GM18498 (cell line): ENCODE data around the gene ACADS.

Source experiments
- ATAC-seq: cut with Tn5 transposase; IDR thresholded peaks from one replicate; pipeline ENCODE4 v1.9.1; 2021; ENCODE audit warnings: mild to moderate bottlenecking, moderate library complexity; ENCODE audit not compliant: unreplicated experiment

Gene ACADS

DNA sequence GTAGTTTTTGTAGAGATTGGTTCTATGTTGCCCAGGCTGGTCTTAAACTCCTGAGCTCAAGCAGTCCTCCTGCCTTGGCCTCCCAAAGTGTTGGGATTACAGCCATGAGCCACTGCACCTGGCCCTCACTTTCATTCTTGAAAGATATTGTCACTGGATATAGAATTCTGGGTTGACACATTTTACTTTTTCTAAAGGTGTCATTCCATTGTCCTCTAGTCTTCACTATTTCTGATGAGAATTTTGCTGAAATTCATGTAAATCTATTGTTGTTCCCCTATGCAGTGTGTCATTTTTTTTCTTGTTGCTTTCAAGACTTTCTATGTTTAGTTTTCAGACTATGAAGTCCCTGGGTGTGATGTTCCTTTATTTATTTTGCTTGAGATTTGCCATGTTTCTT, 29.2 kb downstream of the ACADS start:
- no peak for ATAC-seq

DNA sequence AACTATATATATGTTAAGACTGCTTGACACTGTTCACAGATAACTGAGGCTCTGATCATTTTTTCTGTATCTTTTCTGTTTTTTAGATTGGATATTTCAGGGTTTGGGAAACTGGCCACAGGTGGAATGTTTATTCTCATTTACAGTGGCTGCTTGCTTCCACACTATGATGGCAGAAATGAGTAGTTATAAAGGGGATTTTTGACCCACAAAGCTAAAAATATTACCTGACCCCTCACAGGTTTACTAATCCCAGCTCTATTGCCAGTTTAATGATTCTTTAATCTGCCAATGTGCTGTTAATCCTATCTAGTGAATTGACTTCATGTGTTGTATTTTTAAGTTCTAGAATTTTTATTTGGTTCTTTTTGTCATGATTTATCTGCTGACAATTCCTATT, 29.6 kb downstream of the ACADS start:
- no peak for ATAC-seq

DNA sequence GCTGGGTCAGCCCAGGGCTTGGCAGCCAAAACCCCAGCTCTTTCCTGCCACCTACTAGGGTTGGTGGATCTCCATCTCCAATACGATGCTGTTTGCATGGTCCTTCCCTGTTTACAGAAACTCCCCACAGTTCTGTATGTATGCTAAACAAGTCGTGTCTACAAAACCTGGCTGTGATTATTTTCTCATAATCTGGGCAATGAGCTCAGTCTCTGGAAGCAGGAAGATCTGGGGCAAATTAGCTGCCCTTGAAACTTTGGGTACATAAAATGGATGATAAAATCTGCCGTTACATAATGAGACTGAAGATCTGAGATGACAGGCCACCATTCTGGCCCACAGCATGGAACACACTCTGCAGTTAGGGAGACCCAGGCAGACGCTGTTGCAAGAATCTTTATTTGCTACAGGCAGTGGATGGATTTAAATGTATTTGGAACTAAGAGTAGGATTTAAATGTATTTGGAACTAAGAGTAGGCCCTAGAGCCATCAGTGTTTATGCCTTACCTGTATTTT, 31.7 kb downstream of the ACADS start:
- ATAC-seq: no peak

DNA sequence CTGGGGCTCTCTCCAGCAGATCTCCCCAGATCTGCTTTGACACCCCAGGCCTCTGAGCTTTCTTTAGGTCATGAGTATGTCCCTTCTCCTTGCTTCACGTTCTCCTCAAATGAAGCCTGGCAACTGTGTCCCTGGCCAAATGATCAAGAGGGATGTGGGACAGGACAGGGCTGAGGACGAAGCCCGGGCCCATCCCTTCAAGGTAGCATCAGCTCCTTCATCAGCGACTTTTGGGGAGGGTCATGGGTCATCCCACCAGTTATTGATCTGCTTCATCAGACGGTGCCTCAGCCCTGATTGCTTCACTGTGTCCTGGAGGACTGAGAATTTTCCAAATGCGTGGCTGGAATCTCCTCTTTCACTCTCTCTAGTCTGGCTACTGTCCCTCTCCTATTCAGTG, 32.3 kb downstream of the ACADS start:
- ATAC-seq: no peak

DNA sequence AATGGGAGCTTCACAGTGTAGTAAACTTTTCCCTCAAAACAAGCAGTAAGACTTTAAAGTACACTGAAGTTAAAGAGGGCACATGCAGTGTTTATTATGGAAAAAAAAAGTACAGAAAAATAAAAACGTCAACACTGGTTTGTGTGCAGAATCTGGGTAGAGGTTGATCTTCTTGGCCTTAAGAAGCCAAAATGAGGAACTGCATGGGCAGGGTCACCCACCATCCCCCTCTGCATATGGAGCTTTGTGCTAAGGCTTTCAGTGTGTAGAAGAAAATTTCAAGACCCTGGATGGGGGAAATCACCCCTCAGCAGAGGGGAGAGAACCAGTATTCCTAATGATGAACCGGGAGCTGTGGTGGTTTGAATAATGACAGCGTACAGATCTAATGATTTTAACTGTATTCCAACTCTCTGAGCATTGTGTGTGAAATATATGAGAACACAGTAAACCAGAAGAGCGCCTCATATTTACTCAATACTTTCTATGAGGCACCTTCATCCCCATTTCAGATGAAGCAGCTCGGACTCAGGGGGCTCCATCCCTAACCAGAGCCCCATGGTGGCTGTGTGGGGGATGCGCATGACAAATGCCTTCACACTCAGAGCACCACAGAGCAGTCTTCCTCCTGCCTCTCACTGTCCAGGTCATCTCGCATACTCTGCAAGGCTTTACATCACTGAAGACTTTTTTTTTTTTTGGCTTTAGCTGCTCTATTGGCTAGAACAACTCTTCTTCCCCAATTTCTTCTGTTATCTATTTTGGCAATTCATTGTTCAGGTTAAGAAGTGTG, 33.4 kb downstream of the ACADS start:
- ATAC-seq: no peak

DNA sequence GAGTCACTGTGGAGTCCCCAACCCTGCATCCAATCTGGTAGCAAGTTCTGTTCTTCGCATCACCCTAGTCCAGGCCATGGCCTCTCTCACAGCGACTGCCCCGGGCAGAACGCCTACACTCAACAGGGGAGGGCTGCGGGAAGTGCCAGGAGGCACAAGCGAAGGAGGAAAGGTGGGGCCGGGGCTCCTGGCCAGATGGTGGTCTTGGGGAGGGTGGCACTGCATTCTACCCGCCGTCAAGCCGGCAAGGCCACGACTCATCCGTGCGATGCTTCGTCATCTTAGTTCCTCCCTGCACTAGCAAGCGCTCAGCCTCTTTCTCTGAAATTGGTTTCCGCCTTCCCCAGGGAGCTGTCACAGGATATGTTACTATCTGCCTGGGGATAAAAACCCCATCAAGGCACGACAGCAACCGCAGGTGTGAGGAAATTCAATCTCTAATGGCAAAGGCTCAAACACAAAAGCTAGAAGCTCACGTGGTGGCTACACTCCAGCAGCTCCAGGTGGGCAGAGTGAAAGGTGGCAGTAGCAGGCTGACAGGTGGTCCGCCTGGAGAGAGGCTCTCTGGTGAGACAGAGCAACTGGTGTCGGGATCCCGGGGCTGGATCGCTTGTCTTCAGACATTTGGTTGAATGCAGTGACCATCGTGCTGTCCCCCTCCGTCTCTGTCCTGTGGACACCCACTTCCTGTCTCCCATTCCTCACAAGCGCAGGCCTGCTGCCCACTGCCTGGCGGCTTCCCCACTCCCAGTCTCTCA, 34.1 kb downstream of the ACADS start:
- ATAC-seq: no peak

DNA sequence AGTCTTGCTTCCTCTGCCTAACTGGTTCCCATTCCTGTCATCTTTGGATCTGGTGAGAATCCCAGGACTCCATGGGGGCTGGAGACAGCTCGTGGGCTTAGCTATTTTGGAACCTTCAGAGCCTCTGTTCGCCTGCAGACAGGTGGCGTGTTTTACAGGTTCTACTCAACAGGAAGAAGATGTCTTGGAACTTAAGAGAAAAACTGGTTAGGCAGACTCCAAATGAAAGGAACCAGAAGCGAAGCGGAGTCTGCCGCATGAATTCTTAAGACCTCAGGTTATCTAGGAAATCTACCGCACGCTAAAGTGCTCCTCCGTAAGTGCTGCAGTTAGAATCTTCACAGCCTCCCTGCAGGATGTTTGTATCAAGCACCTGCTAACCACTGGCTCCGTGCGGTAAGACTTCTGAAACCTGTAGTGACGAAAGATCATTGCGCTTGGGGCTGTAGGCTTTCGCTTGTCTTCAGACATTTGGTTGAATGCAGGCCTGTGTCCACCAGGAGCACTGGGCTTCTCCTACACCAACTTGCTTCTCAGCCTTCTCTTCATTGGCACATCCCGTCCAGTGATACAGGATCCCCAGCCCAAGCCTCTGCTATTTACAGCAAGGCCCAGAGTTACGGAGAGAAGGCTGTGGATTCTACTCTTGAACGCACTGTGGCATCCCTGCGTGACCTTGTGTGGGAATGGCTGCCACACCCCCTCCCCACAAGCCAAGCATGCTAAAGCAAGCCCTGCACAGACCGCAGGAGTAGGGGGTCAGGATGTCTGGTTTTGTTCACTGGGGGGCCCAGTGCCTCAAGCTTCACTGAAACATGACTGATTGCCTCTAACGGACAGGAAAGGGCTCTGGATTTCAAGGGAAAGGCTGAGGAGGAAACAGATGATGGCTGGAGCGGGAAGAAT, 35.0 kb downstream of the ACADS start:
- ATAC-seq: no peak

DNA sequence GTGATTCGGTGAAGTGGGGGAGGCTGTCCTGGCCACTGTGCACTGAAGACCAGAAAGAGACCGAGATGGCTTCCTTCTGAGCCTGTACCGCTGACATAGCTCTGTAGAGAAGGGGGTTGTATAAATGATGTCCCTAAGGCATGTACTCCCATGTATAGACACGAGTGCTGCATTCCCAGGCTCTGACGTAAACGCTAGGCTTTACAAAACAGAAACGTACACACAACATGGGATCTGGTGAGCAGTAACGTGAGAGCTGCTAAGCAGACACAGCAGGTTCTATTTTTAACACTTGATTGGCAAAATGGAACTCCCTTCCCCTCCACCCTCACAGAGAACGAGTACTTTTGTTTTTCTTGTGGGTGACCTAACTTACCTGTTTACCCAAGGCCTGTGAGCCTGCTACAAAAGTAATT, 35.9 kb downstream of the ACADS start:
- no peak for ATAC-seq

DNA sequence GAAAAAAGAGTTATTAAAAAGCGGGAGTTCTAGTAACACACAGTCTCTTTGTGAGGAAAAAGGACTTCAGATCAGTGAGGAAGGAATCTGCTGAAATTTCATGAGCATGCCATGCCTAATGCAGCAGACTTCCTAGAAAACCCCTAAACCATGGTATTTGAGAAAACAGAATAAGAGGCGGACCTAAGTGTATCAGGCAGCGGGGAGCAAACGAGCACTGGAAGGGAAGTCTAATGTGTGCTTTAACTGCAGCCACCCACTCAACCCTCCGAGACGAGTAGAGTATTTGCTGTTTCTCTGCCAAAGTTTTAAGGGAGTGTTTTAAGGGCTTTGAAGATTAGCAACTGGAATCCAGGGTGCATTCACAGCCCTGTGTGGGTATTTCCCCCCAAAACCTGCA, 36.5 kb downstream of the ACADS start:
- no peak for ATAC-seq

DNA sequence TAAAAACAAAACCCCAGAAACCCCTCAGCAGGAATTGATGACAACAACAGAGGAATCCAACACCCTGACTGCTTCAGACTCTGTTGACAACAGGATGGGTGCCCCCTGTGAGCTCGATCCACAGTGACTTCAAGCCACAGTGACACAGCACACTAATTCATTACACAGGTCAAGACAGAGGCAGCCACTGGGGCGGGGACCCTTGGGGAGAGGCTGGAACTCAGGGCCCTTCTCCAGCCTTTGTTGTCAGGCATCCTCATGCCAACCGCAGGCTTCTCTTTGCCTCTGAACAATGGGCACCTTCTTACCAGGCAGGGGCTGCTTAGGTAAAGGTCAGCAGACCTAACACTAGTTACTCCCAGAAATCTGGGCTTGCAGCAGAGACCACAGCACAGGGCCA, 37.6 kb downstream of the ACADS start:
- no peak for ATAC-seq

DNA sequence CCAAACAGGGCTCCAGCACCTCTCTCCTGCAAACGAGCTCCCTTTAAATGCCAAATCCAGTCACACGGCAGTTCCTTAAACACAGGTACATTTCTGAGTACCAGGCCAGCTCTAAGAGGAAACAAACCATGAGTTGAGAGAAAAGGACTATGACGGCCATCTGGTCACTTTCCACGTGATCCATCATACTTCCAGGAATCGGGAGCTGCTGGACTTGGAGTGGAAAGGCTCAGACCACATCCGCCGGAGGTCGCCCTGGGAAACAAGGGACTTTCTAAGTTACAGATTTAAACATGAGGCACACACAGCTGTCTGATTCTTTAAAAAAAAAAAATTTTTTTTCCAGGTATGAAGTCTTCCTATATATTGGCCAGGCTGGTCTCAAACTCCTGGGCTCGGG, 39.2 kb downstream of the ACADS start:
- ATAC-seq: no peak

DNA sequence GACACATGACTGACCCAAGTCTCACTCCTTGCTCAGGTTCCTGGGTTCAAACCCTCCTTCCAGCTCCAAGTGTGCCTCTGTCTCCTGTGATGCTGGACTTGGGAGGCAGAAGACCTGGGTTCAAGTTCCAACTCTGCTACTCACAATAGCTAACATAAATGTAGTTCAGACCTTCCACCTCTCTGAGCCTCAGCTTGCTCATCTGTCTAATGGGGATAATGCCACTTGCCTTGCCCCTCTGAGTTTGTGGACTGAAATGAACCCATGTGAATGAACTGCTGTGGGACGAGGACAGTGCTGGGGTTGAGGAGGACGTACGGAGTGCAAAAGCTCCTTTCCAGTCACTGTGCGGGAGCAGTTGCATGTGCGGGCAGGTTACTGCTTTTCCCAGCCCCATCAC, 40.9 kb downstream of the ACADS start:
- ATAC-seq: no peak

DNA sequence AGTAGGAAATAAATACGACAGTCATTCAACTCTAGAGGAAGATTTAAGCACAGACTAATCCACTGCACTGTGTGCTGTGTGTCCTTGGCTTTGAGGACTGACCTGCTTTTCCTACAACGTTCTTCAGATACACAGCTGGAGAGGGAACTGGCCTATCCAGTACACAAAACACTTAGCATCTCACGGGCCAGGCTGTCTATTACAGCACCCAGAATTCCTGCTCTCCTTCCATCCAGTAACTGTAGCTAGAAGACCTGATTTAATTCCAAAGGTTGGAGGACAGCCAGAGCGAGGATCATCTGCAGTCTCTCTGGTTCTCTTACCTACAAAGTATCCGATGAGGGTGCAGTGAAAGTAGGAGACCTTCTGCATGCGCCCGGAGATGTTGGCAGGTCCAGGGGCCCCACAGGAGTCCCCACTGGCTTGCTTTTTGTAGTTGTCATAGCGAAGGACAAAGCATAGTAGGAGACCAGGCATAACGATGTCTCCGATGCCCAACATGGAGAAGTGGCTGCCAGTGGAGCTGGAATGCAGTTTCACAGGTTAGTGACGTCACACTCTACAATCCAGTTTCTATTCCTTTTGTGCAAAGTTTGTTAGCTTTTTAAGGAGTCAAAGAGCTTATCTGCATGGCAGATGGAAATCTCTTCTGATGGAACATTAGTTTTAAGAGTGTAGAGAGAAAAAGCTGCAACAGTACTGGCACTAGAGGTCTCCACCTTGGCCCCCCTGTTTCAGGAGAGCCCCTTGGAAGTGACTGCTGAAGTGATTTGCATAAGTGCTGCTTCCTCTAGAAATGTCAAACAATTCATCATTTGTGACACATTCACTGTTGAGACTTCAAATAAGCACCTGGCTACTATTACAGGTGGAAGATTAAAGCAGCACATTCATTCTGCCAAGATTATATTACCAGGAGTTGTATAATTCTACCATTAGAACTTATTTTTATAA, 41.7 kb downstream of the ACADS start:
- no peak for ATAC-seq

DNA sequence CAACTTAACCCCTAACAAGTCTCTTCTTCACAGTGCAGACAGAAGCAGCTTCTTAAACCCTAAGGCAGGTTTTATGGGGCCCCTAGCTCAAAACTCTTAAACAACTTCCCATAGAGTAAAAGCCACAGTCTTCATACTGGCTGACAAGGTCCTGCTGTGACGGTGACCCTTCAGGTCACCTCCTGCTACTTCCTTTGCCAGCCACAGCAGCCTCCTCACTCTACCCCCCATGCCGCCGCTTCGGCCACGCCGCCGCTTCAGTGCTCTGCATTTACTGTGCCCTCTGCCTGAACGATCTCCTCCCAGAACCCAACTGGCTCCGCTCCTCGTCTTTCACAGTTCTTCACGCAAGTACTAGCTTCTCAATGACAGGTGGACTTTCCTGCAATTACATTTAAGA, 45.5 kb downstream of the ACADS start:
- no peak for ATAC-seq

DNA sequence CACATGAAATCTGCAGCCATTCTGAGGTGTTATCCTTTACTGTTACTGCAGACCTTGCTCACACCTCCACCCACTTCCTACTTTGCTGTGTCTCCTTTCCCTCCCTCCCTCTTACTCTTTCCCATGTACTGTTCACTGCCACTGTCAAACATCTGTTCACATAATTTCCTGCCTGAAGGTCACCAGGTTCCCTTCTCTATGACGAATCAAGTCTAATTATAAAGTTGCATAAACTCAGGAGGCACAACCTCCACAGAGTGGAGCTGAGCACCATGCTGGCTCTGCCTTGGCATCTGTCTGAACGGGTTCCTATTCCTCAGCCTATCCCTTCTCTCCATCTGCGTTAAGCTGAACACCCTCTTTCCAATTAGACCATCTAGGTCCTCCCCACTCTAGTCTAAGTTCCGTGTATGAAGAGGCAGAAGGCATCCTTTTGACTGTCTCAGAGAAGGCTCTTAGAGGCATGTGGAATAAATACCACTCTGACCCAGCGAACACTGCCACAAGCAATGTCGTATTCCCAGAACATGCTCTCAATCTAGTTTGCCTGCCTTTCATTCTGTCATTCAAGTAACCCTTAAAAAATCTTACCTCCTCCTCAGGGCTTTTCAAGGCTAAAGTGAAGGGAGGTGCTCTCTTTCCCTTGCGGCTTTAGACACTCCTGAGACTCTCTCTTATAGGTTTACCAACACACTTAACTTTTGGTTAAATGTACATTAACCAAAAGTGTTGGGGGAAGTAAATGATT, 48.7 kb downstream of the ACADS start:
- no peak for ATAC-seq

DNA sequence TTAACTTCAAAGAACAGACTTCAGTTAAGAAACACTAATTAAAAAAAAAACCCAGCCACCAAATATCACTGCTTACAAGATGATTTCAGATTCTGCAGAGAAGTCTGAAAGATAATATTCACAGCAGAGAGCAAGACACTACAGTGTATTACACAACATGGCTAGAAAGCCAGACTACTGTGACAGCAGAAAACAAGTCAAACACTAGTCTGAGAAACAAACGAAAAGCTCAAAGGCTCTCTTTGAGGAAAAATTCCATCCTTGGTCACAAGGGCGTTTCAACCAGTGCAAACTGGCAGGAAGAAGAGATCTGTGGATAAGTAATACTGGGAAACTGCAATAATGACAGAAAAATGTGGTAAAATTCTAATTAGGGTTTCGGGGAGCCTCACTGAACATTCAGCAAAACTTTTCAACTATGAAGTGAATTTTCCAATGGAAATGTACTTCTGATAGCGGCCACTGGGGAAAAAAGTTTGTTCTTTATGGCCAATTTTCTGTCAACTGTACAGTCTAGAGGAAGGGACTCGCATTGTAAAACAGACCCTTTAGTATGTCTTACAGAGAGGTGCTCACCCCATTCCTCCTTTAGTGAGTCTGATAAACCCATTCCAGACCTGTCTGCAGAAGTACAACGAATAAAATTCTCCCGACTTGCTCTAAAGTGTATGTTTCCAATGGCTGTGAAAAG, 50.4 kb downstream of the ACADS start:
- no peak for ATAC-seq

DNA sequence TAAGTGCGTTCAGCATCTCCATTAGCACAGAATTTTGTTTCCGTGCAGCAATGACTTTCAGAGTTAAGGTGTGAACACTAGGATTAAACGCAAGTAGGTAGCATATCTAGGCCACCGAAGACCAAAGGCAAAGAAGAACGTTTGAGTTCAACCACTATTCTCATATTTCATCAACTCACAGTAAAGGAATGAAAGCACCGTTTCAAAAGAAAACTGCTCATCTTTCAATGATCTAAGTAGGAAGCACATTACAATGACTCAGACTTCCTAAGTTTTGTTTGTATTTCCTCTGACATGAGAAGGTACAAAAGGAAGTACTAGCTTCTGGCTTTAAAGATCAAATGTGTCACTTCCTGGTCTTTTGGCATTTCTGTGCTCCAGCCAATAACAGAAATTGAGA, 57.6 kb downstream of the ACADS start:
- no peak for ATAC-seq

DNA sequence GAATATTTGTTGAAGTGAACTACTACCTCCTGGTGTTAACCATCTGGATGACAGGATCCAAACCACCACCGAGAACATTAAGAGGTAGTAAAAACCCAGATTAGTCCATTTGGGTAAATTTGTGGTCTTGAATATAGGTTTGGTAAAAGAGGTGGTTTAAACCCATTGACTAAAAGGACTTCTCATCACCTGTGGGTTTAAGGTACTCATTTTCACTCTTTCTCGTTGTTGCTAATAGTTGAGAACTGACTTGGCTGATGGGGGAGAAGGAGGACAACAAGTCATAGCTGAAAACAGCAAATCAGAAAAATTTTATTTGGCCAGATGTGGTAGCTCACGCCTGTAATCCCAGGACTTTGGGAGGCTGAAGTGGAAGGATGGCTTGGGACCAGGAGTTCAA, 59.2 kb downstream of the ACADS start:
- ATAC-seq: no peak

DNA sequence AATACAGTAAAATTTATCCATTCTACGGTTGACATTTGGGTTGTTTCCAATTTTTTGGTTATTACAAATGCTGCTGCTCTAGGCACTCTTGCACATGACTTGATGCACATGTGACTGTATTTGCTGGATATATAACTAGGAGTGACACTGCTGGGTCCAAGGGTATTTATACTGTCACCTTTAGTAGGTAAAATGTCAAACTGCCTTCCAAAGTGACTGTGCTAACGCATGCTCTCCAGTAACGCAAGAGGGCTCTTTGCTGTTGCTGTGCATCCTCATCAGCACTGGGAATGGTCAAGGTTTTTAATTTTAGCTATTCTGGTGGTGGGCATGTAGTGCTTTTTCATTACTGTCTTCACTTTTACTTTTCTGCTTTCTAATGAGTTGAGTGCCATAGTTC, 62.3 kb downstream of the ACADS start:
- no peak for ATAC-seq
